Colon (tissue), 2 donors: ENCODE measurements around the gene NADK.
"Not testable (repeated sequence)": the region's sequence is repeated elsewhere in the genome, so short reads cannot be mapped to it uniquely, and the experiment has no call there.

Experiments used
- FAIRE-seq: peaks from 2 replicates; lab custom pipeline; 2012; peaks lifted over from hg19 to GRCh38; lab: Jason Lieb, UNC
- donor health status: control.
- donor health status: control.

Gene NADK

GRCh38 chr1:1745651-1746565, 32.4 kb downstream of the NADK start:
- not testable (repeated sequence) for FAIRE-seq

- FAIRE-seq: not testable (repeated sequence)
Observed at GRCh38 chr1:1742529-1742928, 35.7 kb downstream of the NADK start.

GRCh38 chr1:1741013-1741412, 37.3 kb downstream of the NADK start:
- not testable (repeated sequence) for FAIRE-seq

GRCh38 chr1:1738799-1739337, 39.4 kb downstream of the NADK start:
- FAIRE-seq: not testable (repeated sequence)

- FAIRE-seq: not testable (repeated sequence)
Observed at GRCh38 chr1:1737675-1738590, 40.3 kb downstream of the NADK start.

- FAIRE-seq: no peak
Observed at GRCh38 chr1:1732381-1732780, 45.9 kb downstream of the NADK start.

- no peak for FAIRE-seq
Observed at GRCh38 chr1:1730870-1731269, 47.4 kb downstream of the NADK start.

- FAIRE-seq: not testable (repeated sequence)
Observed at GRCh38 chr1:1730230-1730629, 48.0 kb downstream of the NADK start.

- not testable (repeated sequence) for FAIRE-seq
Observed at GRCh38 chr1:1729116-1729816, 49.0 kb downstream of the NADK start.

GRCh38 chr1:1728308-1729005, 49.8 kb downstream of the NADK start:
- not testable (repeated sequence) for FAIRE-seq

- FAIRE-seq: not testable (repeated sequence)
Observed at GRCh38 chr1:1727131-1727651, 51.1 kb downstream of the NADK start.

- not testable (repeated sequence) for FAIRE-seq
Observed at GRCh38 chr1:1726088-1726487, 52.2 kb downstream of the NADK start.

- FAIRE-seq: not testable (repeated sequence)
Observed at GRCh38 chr1:1724035-1724864, 54.0 kb downstream of the NADK start, which contains the start of gene CDK11A. Gene CDK11A, minus strand, starts transcription at chr1:1724357. Its CDS starts 1,539 bp downstream, at chr1:1722818.

GRCh38 chr1:1721201-1721600, 57.1 kb downstream of the NADK start:
- no peak for FAIRE-seq

GRCh38 chr1:1715109-1715883, 63.0 kb downstream of the NADK start:
- FAIRE-seq: not testable (repeated sequence)

- not testable (repeated sequence) for FAIRE-seq
Observed at GRCh38 chr1:1707897-1708296, 70.4 kb downstream of the NADK start.

- not testable (repeated sequence) for FAIRE-seq
Observed at GRCh38 chr1:1707241-1707640, 71.0 kb downstream of the NADK start.

- not testable (repeated sequence) for FAIRE-seq
Observed at GRCh38 chr1:1705623-1706022, 72.6 kb downstream of the NADK start.
